H1 (cell line): ENCODE measurements around the gene DISP3. TPM values are rescaled to one million over a fixed set of nuclear protein-coding genes. Genes with fewer than 3 reads are reported as not detected.

Experiments used
- CTCF ChIA-PET: fragments of 300-600 bp; sonication (Branson Sonifier 250); formaldehyde crosslinking; loops from one replicate; lab custom pipeline; 2021; ENCODE audit not compliant: partially characterized antibody; lab: Charles Lee
- POLR2A ChIA-PET: fragments of 300-600 bp; sonication (Branson Sonifier 250); formaldehyde crosslinking; loops from one replicate; lab custom pipeline; 2021; ENCODE audit warnings: inconsistent platforms; ENCODE audit not compliant: partially characterized antibody; lab: Charles Lee
- DNase-seq, 2 experiments: peaks; one replicate each; pipeline versions ENCODE4 v3.0.0 to v3.0.0-alpha.2; 2010 to 2022; ENCODE audit warnings: low spot score in 2 of 2, low read depth in 1 of 2, mixed read lengths in 1 of 2
- FAIRE-seq: peaks from 2 replicates; lab custom pipeline; 2011; peaks lifted over from hg19 to GRCh38; lab: Jason Lieb, UNC
- H2AFZ ChIP-seq: 2 replicates; pipeline ENCODE4 v1.8.1; 2012; ENCODE audit warnings: low read length, inconsistent platforms
- H2AK5ac ChIP-seq: 2 replicates; pipeline ENCODE4 v1.6.1; 2013; ENCODE audit warnings: low read depth, low read length
- H2BK120ac ChIP-seq: replicated peaks from 2 replicates; pipeline ENCODE3; 2013; ENCODE audit warnings: low read depth, low read length, inconsistent platforms
- H2BK12ac ChIP-seq: 2 replicates; pipeline ENCODE4 v1.6.1; 2013; ENCODE audit warnings: low read depth, low read length
- H2BK15ac ChIP-seq: 2 replicates; pipeline ENCODE4 v1.6.1; 2013; ENCODE audit warnings: low read length
- H2BK20ac ChIP-seq: 2 replicates; pipeline ENCODE4 v1.6.1; 2013; ENCODE audit warnings: low read length
- H2BK5ac ChIP-seq: 2 replicates; pipeline ENCODE4 v1.6.1; 2013; ENCODE audit warnings: low read depth, low read length
- H3K14ac ChIP-seq: 2 replicates; pipeline ENCODE4 v1.6.1; 2013; ENCODE audit warnings: inconsistent platforms; ENCODE audit not compliant: insufficient read length
- H3K18ac ChIP-seq: 2 replicates; pipeline ENCODE4 v1.6.1; 2013; ENCODE audit warnings: low read length; ENCODE audit errors: extremely low read depth
- H3K23ac ChIP-seq: 2 replicates; pipeline ENCODE4 v1.6.1; 2013; ENCODE audit warnings: inconsistent platforms; ENCODE audit not compliant: insufficient read length
- H3K23me2 ChIP-seq: 2 replicates; pipeline ENCODE4 v1.6.1; 2013; ENCODE audit warnings: low read depth, low read length
- H3K27ac ChIP-seq: 2 replicates; pipeline ENCODE4 v1.6.1; 2011; ENCODE audit warnings: low read depth, low read length, inconsistent platforms
- H3K27me3 ChIP-seq, 4 experiments: replicated peaks in 1 of 4; 1 replicate in 1 of 4; 2 replicates in 3 of 4; pipeline versions ENCODE4 v1.6.1 to v1.8.1; 2011 to 2013; ENCODE audit warnings: low read length in 3 of 4, mild to moderate bottlenecking in 3 of 4, inconsistent platforms in 2 of 4, mixed read lengths in 2 of 4, moderate library complexity in 1 of 4; ENCODE audit not compliant: control insufficient read depth in 3 of 4, insufficient read depth in 3 of 4; ENCODE audit errors: extremely low read depth in 1 of 4
- H3K36me3 ChIP-seq, 4 experiments: 2 replicates each; pipeline versions ENCODE4 v1.6.1 to v1.8.1; 2011 to 2013; ENCODE audit warnings: mild to moderate bottlenecking in 4 of 4, low read length in 3 of 4, moderate library complexity in 2 of 4, control low read depth in 1 of 4, inconsistent platforms in 1 of 4; ENCODE audit not compliant: insufficient read depth in 4 of 4, control insufficient read depth in 2 of 4
- H3K4ac ChIP-seq: replicated peaks from 2 replicates; pipeline ENCODE3; 2013; ENCODE audit warnings: low read length, low read depth, mixed read lengths, inconsistent platforms; ENCODE audit not compliant: insufficient read length
- H3K4me1 ChIP-seq, 4 experiments: replicated peaks in 1 of 4; 1 replicate in 1 of 4; 2 replicates in 3 of 4; pipeline versions ENCODE4 v1.6.1 to v1.8.1; 2011 to 2013; ENCODE audit warnings: low read length in 3 of 4, inconsistent platforms in 2 of 4, mixed read lengths in 1 of 4; ENCODE audit not compliant: insufficient read depth in 4 of 4, control insufficient read depth in 3 of 4
- H3K4me2 ChIP-seq, 2 experiments: 2 replicates each; pipeline versions ENCODE4 v1.6.1 to v1.8.1; 2011 to 2013; ENCODE audit warnings: low read depth in 2 of 2, low read length in 2 of 2, control low read depth in 1 of 2, inconsistent platforms in 1 of 2, mild to moderate bottlenecking in 1 of 2; ENCODE audit not compliant: insufficient read depth in 1 of 2
- H3K4me3 ChIP-seq, 4 experiments: fragments of 200-600, 300-600 bp in 1 of 4; sonication (generic), shearing (Covaris generic), sonication (Bioruptor Twin) in 1 of 4; 2 replicates each; pipeline versions ENCODE4 v1.5.1 to v1.8.1; 2011 to 2016; ENCODE audit warnings: low read length in 4 of 4, low read depth in 3 of 4, control low read depth in 2 of 4, inconsistent platforms in 2 of 4, mild to moderate bottlenecking in 2 of 4, mixed read lengths in 1 of 4, moderate library complexity in 1 of 4; ENCODE audit not compliant: insufficient read depth in 2 of 4; ENCODE audit errors: extremely low read depth in 1 of 4
- H3K56ac ChIP-seq: replicated peaks from 2 replicates; pipeline ENCODE3; 2013; ENCODE audit warnings: low read depth, mild to moderate bottlenecking, mixed read lengths, low read length, inconsistent platforms; ENCODE audit not compliant: insufficient read length
- H3K79me1 ChIP-seq: 2 replicates; pipeline ENCODE4 v1.6.1; 2013; ENCODE audit warnings: low read depth, low read length, control low read depth
- H3K79me2 ChIP-seq, 2 experiments: 2 replicates each; pipeline versions ENCODE4 v1.6.1 to v1.8.1; 2012 to 2013; ENCODE audit warnings: low read length in 2 of 2, mild to moderate bottlenecking in 2 of 2, inconsistent platforms in 1 of 2; ENCODE audit not compliant: insufficient read depth in 2 of 2, control insufficient read depth in 1 of 2
- H3K9ac ChIP-seq, 4 experiments: replicated peaks in 1 of 4; 1 replicate in 1 of 4; 2 replicates in 3 of 4; pipeline versions ENCODE4 v1.6.1 to v1.8.1; 2011 to 2013; ENCODE audit warnings: low read depth in 3 of 4, low read length in 3 of 4, control low read depth in 2 of 4, mild to moderate bottlenecking in 2 of 4, moderate library complexity in 2 of 4, inconsistent platforms in 1 of 4; ENCODE audit errors: extremely low read depth in 1 of 4
- H3K9me3 ChIP-seq, 2 experiments: 2 replicates each; pipeline versions ENCODE4 v1.6.1 to v1.8.1; 2012 to 2013; ENCODE audit warnings: mild to moderate bottlenecking in 2 of 2, moderate library complexity in 2 of 2, control low read depth in 1 of 2, inconsistent platforms in 1 of 2, low read depth in 1 of 2, low read length in 1 of 2, mixed read lengths in 1 of 2; ENCODE audit not compliant: insufficient read depth in 2 of 2
- H4K20me1 ChIP-seq, 2 experiments: replicated peaks in 1 of 2; 2 replicates each; pipeline versions ENCODE3 to v1.8.1; 2011 to 2013; ENCODE audit warnings: inconsistent platforms in 2 of 2, low read length in 2 of 2, mild to moderate bottlenecking in 1 of 2; ENCODE audit not compliant: insufficient read depth in 2 of 2, control insufficient read depth in 1 of 2
- H4K5ac ChIP-seq: 2 replicates; pipeline ENCODE4 v1.6.1; 2013; ENCODE audit warnings: low read length, low read depth, mixed read lengths, inconsistent platforms; ENCODE audit not compliant: insufficient read length
- H4K8ac ChIP-seq: 2 replicates; pipeline ENCODE4 v1.8.0; 2013; ENCODE audit warnings: mild to moderate bottlenecking, moderate library complexity, low read length, inconsistent platforms; ENCODE audit not compliant: insufficient read depth; ENCODE audit errors: extremely low read depth
- H4K91ac ChIP-seq: replicated peaks from 2 replicates; pipeline ENCODE3; 2013; ENCODE audit warnings: low read length, mixed read lengths, inconsistent platforms; ENCODE audit not compliant: insufficient read length
- ASH2L ChIP-seq: fragments of 200-600, 300-600 bp; sonication (generic); IDR thresholded peaks from one replicate; pipeline ENCODE4 v1.7.1; 2017; ENCODE audit warnings: low read length
- BACH1 ChIP-seq: IDR thresholded peaks from 2 replicates; pipeline ENCODE4 v1.6.1; 2012; ENCODE audit warnings: low read length, improper control_type of control experiment
- BCL11A ChIP-seq, 2 experiments: IDR thresholded peaks; one replicate each; pipeline ENCODE4 v1.6.1; 2011; ENCODE audit warnings: low read depth in 2 of 2, low read length in 2 of 2, mild to moderate bottlenecking in 2 of 2
- CBX5 ChIP-seq: fragments of 300-800, 300-1000 bp; sonication (generic); IDR thresholded peaks from 2 replicates; pipeline ENCODE4 v1.7.1; 2016; ENCODE audit warnings: antibody characterized with exemption, low read length, low read depth
- HDAC6 ChIP-seq: IDR thresholded peaks from one replicate; pipeline ENCODE4 v1.7.1; 2012; ENCODE audit warnings: low read depth, mild to moderate bottlenecking, inconsistent platforms, low read length, moderate library complexity
- JUND ChIP-seq: IDR thresholded peaks from 2 replicates; pipeline ENCODE4 v1.6.1; 2011; ENCODE audit warnings: mild to moderate bottlenecking, improper control_type of control experiment, low read length
- POLR2A ChIP-seq, 2 experiments: IDR thresholded peaks; 1 replicate in 1 of 2; 2 replicates in 1 of 2; pipeline ENCODE4 v1.6.1; 2011; ENCODE audit warnings: low read depth in 2 of 2, low read length in 2 of 2, mild to moderate bottlenecking in 2 of 2; ENCODE audit errors: control extremely low read depth in 1 of 2
- RBBP5 ChIP-seq: IDR thresholded peaks from 2 replicates; pipeline ENCODE4 v1.7.1; 2012; ENCODE audit warnings: low read depth, mild to moderate bottlenecking, inconsistent platforms, low read length, moderate library complexity, borderline replicate concordance
- RFX5 ChIP-seq: IDR thresholded peaks from 2 replicates; pipeline ENCODE4 v1.6.1; 2011; ENCODE audit warnings: low read depth, low read length, improper control_type of control experiment, borderline replicate concordance
- SP2 ChIP-seq: IDR thresholded peaks from 2 replicates; pipeline ENCODE4 v1.6.1; 2012; ENCODE audit warnings: mild to moderate bottlenecking, low read length, inconsistent platforms
- SRF ChIP-seq: IDR thresholded peaks from 2 replicates; pipeline ENCODE4 v1.6.1; 2011; ENCODE audit warnings: mild to moderate bottlenecking, low read depth, low read length, moderate library complexity
- SUZ12 ChIP-seq: fragments of 200-600 bp; sonication (generic); IDR thresholded peaks from 2 replicates; pipeline ENCODE4 v1.6.1; 2012; ENCODE audit warnings: mild to moderate bottlenecking, inconsistent platforms, low read length, moderate library complexity, mixed read lengths
- TBP ChIP-seq: IDR thresholded peaks from 2 replicates; pipeline ENCODE4 v1.6.1; 2011; ENCODE audit warnings: low read depth, low read length, improper control_type of control experiment
- WGBS, 2 experiments: shearing (Covaris generic) in 1 of 2; methylation state at CpG; one replicate each; pipeline versions ENCODE4 v1.1.6 to v1.1.7; 2013 to 2015; ENCODE audit warnings: low lambda C conversion rate in 2 of 2, mixed read lengths in 2 of 2, inconsistent platforms in 1 of 2, low coverage in 1 of 2, missing lambda C conversion rate in 1 of 2; ENCODE audit not compliant: insufficient replicate concordance in 2 of 2, insufficient coverage in 1 of 2, insufficient read length in 1 of 2; ENCODE audit errors: extremely low coverage in 1 of 2, missing lambda C conversion rate in 1 of 2; 5-methylcytosine and 5-hydroxymethylcytosine counted together
- polyA plus RNA-seq, 7 experiments: library from polyadenylated mRNA; depleted of rRNA in 3 of 7; stranded (reverse) in 5 of 7; unstranded in 2 of 7; fragments of >200 nt in 5 of 7; fragments of 200-250 nt in 2 of 7; gene quantifications; 1 replicate in 5 of 7; 2 replicates in 1 of 7; 4 replicates in 1 of 7; pipeline versions ENCODE4 v1.2.1 to v1.2.3, GENCODE V29; 2011 to 2013; ENCODE audit warnings: missing spikeins in 2 of 7, mixed read lengths in 2 of 7
- total RNA-seq: library from RNA; stranded (reverse); fragmentation: NEBNext Ultra II Directional; extraction: Animal tissue kit (Norgen Biotek cat#: 25700); gene quantifications from 2 replicates; pipeline ENCODE4 v1.2.1, GENCODE V29; 2021
- TF ChIP-seq, protein P1 (sequence below): IDR thresholded peaks from 2 replicates; pipeline ENCODE4 v1.6.1; 2012; ENCODE audit warnings: inconsistent platforms
- TF ChIP-seq, protein P2 (sequence below): IDR thresholded peaks from 2 replicates; pipeline ENCODE4 v1.6.1; 2011; ENCODE audit warnings: low read depth, mild to moderate bottlenecking, low read length; ENCODE audit not compliant: insufficient read depth

DISP3 gene
- total and polyA plus RNA-seq, 2 of the 8 experiments (the other 6 are each of a cell fraction or from before 2014, with no cell fraction given), result 3.4 to 4.6 TPM

DNA sequence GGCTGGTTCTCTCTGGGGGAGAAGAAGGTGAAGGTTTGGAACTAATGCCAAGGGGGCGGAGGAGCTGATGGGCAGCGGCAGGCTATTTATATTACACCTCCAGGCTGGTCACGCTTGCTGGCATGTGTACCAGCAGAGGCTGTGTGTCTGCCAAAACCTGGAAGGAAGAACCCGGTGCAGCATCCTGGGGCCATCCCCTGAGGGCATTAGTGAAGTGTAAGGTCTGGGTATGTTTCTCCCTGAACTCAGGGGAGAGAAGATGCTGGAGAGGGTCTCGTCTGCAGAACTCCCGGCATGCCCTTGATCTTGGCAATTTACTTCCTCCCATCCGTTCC is 5.3 kb downstream of the DISP3 start:
- Histone ChIP-seq H3K79me2 (no peaks in the 10 kb centered on the region), H4K20me1 (peaks cover 6 to 12% of the 10 kb centered on the region in 2 experiments), H2BK12ac (no peak overlapping the region), H3K4me3 (no peak overlapping the region), H3K14ac (no peak overlapping the region), H3K36me3 (no peaks in the 10 kb centered on the region), H3K4me1 (peaks cover 2 to 8% (median 5%) of the 10 kb centered on the region in 4 experiments; a peak in 6 of 7 replicates), H2AK5ac (no peak overlapping the region), H2BK15ac (no peak overlapping the region), H2AFZ (no peak overlapping the region), H3K9ac (no peak overlapping the region), H3K4ac (no peak overlapping the region), H2BK20ac (no peak overlapping the region), H3K18ac (no peak overlapping the region), H4K8ac (no peak overlapping the region), H3K79me1 (peaks cover 2% of the 10 kb centered on the region; the same call in 1 of the 2 replicates), H3K4me2 (no peak overlapping the region), H4K91ac (no peak overlapping the region), H3K23me2 (peaks cover 6% of the 10 kb centered on the region), H3K27me3 (peaks cover 0 to 12% (median 11%) of the 10 kb centered on the region in 4 experiments; a peak in 6 of 7 replicates), H2BK120ac (no peak overlapping the region), H3K27ac (no peak overlapping the region), H3K23ac (no peak overlapping the region), H3K56ac (no peak overlapping the region), H2BK5ac (no peak overlapping the region), H4K5ac (no peak overlapping the region), H3K9me3 (no peaks in the 10 kb centered on the region)
- ChIA-PET CTCF (interaction anchor here (0.9 to 1.6 kb wide), 3 partner anchors 21 to 86 kb away, joined by 3 to 4 read pairs (median 4); no protein-coding TSS in a partner anchor), POLR2A (no interaction called here)
- no peak for FAIRE-seq
- WGBS, 2 experiments, result 85% methylated on average over 7 of the region's 7 CpGs; no CpG with 5 or more reads in 1 of the 2 experiments
- no peak for DNase-seq
- no peak for TF ChIP-seq HDAC6
- TF ChIP-seq TBP, result no peak
- TF ChIP-seq SP2, result no peak
- TF ChIP-seq BCL11A (IDR thresholded peaks at IDR 0.05; ENCODE audit: low read depth in 2 of 2, low read length in 2 of 2), result no peak
- no peak for TF ChIP-seq RBBP5
- no peak for TF ChIP-seq JUND
- TF ChIP-seq, protein P1, sequence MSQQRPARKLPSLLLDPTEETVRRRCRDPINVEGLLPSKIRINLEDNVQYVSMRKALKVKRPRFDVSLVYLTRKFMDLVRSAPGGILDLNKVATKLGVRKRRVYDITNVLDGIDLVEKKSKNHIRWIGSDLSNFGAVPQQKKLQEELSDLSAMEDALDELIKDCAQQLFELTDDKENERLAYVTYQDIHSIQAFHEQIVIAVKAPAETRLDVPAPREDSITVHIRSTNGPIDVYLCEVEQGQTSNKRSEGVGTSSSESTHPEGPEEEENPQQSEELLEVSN, result no peak
- no peak for TF ChIP-seq BACH1
- no peak for TF ChIP-seq POLR2A (IDR thresholded peaks at IDR 0.05; ENCODE audit: control extremely low read depth in 1 of 2, low read depth in 2 of 2, low read length in 2 of 2)
- TF ChIP-seq, protein P2, sequence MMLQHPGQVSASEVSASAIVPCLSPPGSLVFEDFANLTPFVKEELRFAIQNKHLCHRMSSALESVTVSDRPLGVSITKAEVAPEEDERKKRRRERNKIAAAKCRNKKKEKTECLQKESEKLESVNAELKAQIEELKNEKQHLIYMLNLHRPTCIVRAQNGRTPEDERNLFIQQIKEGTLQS, result no peak
- TF ChIP-seq SRF, result no peak
- TF ChIP-seq SUZ12, result no peak
- no peak for TF ChIP-seq RFX5
- TF ChIP-seq CBX5, result no peak
- TF ChIP-seq ASH2L, result no peak
